ENCODE data around the gene C19orf53. TPM values are rescaled to one million over a fixed set of nuclear protein-coding genes. Genes with fewer than 3 reads are reported as not detected.

Gene C19orf53
- total and polyA plus RNA-seq, 2 donors from 2014 or later: 62.7 to 264 TPM

- DNase-seq (peak in 4 of 5 donors; percentile 73 to 87 (median 80)), FAIRE-seq (no peak)
- H3K4me3 ChIP-seq (ENCODE audit: low read length in 3 of 3): no peak overlapping the region
These were observed 51.5 kb downstream of the C19orf53 start for GRCh38 chr19:13825489-13826441.

DNA sequence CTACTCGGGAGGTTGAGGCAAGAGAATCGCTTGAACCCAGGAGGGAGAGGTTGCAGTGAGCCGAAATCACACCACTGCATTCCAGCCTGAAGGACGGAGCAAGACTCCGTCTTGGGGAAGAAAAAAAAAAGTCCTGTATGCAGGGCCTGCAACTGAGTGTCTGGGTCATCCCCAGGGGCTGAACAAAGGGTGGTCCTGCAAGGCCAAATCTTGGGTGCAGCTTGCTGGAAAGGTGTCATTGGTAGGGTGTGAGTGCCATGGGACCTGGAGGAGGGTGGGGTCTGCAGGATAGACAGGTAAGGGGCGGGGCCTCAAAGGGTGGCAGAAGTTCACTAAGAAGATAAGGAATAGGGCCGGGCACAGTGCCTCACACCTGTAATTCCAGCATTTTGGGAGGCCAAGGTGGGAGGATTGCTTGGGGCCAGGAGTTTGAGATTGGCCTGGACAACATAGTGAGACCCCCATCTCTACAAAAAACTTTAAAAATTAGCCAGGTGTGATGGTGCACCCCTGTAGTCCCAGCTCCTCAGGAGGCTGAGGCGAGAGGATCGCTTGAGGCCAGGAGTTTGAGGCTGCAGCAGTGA is 52.5 kb downstream of the C19orf53 start:
- FAIRE-seq (no peak), DNase-seq (peak in 1 of 5 donors; percentile 45)
- intact Hi-C loops (cut with DNase I): no loop called here
- no peaks in the 10 kb centered on the region for H3K9me3 ChIP-seq (ENCODE audit: control insufficient read depth in 2 of 3, insufficient read depth in 1 of 3, low read length in 3 of 3)
- no peaks in the 10 kb centered on the region for H3K27me3 ChIP-seq (ENCODE audit: control insufficient read depth, insufficient read depth, low read length)
- TF ChIP-seq CTCF (IDR thresholded peaks at IDR 0.05; ENCODE audit: borderline replicate concordance, extremely low read depth, insufficient read depth): no peak
- H3K4me1 ChIP-seq (ENCODE audit: control insufficient read depth in 2 of 3, insufficient read depth in 2 of 3, low read depth in 1 of 3, low read length in 3 of 3): no peaks in the 10 kb centered on the region
- no peak overlapping the region for H3K27ac ChIP-seq (ENCODE audit: low read depth in 2 of 2, low read length in 2 of 2)
- no peak overlapping the region for H3K4me3 ChIP-seq (ENCODE audit: low read length in 3 of 3)
- no peak overlapping the region for H3K9ac ChIP-seq (ENCODE audit: low read length in 3 of 3)
- H3K36me3 ChIP-seq (ENCODE audit: control insufficient read depth in 2 of 3, insufficient read depth in 3 of 3, low read length in 3 of 3): peaks cover 0 to 12% (median 0%) of the 10 kb centered on the region in 3 donors

More at GRCh38 chr19:13825489-13826441, 51.5 kb downstream of the C19orf53 start:
- H3K4me1 ChIP-seq (ENCODE audit: control insufficient read depth in 2 of 3, insufficient read depth in 2 of 3, low read depth in 1 of 3, low read length in 3 of 3): no peaks in the 10 kb centered on the region
- no peak overlapping the region for H3K9ac ChIP-seq (ENCODE audit: low read length in 3 of 3)
- peaks cover 0 to 9% (median 0%) of the 10 kb centered on the region in 3 donors for H3K36me3 ChIP-seq (ENCODE audit: control insufficient read depth in 2 of 3, insufficient read depth in 3 of 3, low read length in 3 of 3)
- H3K9me3 ChIP-seq (ENCODE audit: control insufficient read depth in 2 of 3, insufficient read depth in 1 of 3, low read length in 3 of 3): no peaks in the 10 kb centered on the region
- no peak overlapping the region for H3K27ac ChIP-seq (ENCODE audit: low read depth in 2 of 2, low read length in 2 of 2)
- H3K27me3 ChIP-seq (ENCODE audit: control insufficient read depth, insufficient read depth, low read length): no peaks in the 10 kb centered on the region
- intact Hi-C loops (cut with DNase I): no loop called here
- TF ChIP-seq CTCF (IDR thresholded peaks at IDR 0.05; ENCODE audit: borderline replicate concordance, extremely low read depth, insufficient read depth): no peak

DNA sequence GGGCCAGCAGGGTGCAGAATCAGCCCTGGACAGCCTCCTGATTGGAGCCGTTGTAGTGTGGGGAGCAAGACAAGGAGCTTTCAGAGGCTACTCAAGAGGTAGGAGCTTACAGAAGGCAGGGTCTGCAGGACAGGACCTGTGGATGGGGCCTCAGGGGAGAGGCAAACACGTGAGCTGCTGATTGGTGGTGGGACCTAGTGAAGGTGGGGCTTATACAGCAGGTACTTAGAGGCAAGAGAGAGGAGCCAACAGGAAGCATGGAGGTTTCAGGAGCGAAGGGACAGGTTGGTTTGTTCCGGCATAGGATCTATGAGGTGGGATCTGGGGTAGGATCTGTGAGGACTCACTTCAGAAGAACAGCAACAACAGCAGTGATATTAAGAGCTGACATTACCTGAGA is 53.4 kb downstream of the C19orf53 start:
- no peak overlapping the region for H3K4me3 ChIP-seq (ENCODE audit: low read length in 3 of 3)
- H3K4me1 ChIP-seq (ENCODE audit: control insufficient read depth in 2 of 3, insufficient read depth in 2 of 3, low read depth in 1 of 3, low read length in 3 of 3): no peaks in the 10 kb centered on the region
- H3K27ac ChIP-seq (ENCODE audit: low read depth in 2 of 2, low read length in 2 of 2): no peak overlapping the region
- intact Hi-C loops (cut with DNase I): no loop called here
- H3K27me3 ChIP-seq (ENCODE audit: control insufficient read depth, insufficient read depth, low read length): no peaks in the 10 kb centered on the region
- TF ChIP-seq CTCF (IDR thresholded peaks at IDR 0.05; ENCODE audit: borderline replicate concordance, extremely low read depth, insufficient read depth): no peak
- H3K9ac ChIP-seq (ENCODE audit: low read length in 3 of 3): no peak overlapping the region
- DNase-seq: peak in 1 of 5 donors; percentile 38
- peaks cover 0 to 12% (median 0%) of the 10 kb centered on the region in 3 donors for H3K36me3 ChIP-seq (ENCODE audit: control insufficient read depth in 2 of 3, insufficient read depth in 3 of 3, low read length in 3 of 3)
- no peak for FAIRE-seq
- no peaks in the 10 kb centered on the region for H3K9me3 ChIP-seq (ENCODE audit: control insufficient read depth in 2 of 3, insufficient read depth in 1 of 3, low read length in 3 of 3)

Other genes with a start within 250 kb of the C19orf53 start
- gene MRI1, start 9.9 kb upstream of the C19orf53 start, total RNA-seq: 46.5 TPM
- gene MRI1, start 9.9 kb upstream of the C19orf53 start, polyA plus RNA-seq (ENCODE audit: insufficient read depth, low read depth, low replicate concordance): 18.8 TPM
- gene ZSWIM4, start 21.0 kb downstream of the C19orf53 start, total RNA-seq: 13.7 TPM
- 1.4 TPM for gene ZSWIM4, start 21.0 kb downstream of the C19orf53 start, polyA plus RNA-seq (ENCODE audit: insufficient read depth, low read depth, low replicate concordance)
- 0.35 TPM for gene NANOS3, start 102.7 kb downstream of the C19orf53 start, total RNA-seq
- gene NANOS3, start 102.7 kb downstream of the C19orf53 start, polyA plus RNA-seq (ENCODE audit: insufficient read depth, low read depth, low replicate concordance): not detected
- gene BRME1, start 131.7 kb downstream of the C19orf53 start, total RNA-seq: 1.8 TPM
- 1.5 TPM for gene BRME1, start 131.7 kb downstream of the C19orf53 start, polyA plus RNA-seq (ENCODE audit: insufficient read depth, low read depth, low replicate concordance)
- 36.9 TPM for gene CC2D1A, start 131.7 kb downstream of the C19orf53 start, total RNA-seq
- 28.8 TPM for gene CC2D1A, start 131.7 kb downstream of the C19orf53 start, polyA plus RNA-seq (ENCODE audit: insufficient read depth, low read depth, low replicate concordance)
- 3.0 TPM for gene PODNL1, start 164.0 kb downstream of the C19orf53 start, total RNA-seq
- not detected for gene PODNL1, start 164.0 kb downstream of the C19orf53 start, polyA plus RNA-seq (ENCODE audit: insufficient read depth, low read depth, low replicate concordance)
- gene DCAF15, start 178.1 kb downstream of the C19orf53 start, total RNA-seq: 35.5 TPM
- 21.9 TPM for gene DCAF15, start 178.1 kb downstream of the C19orf53 start, polyA plus RNA-seq (ENCODE audit: insufficient read depth, low read depth, low replicate concordance)
- 17.9 TPM for gene RFX1, start 231.9 kb downstream of the C19orf53 start, total RNA-seq
- 5.2 TPM for gene RFX1, start 231.9 kb downstream of the C19orf53 start, polyA plus RNA-seq (ENCODE audit: insufficient read depth, low read depth, low replicate concordance)